Lung (tissue), 12 donors: Measurements from ENCODE around the gene PAX2. TPM values are rescaled to one million over a fixed set of nuclear protein-coding genes. Genes with fewer than 3 reads are reported as not detected.
A peak's percentile ranks its signal among the peaks of the same experiment; 100 is the strongest.

ENCODE experiments used
- ATAC-seq: fragments of 200-7000 bp; cut with Tn5 transposase; one replicate; pipeline ENCODE4 v1.9.1; 2020; ENCODE audit warnings: moderate number of reproducible peaks; ENCODE audit not compliant: insufficient read depth, low FRiP score
- DNase-seq, 3 donors: peaks; one replicate each; pipeline ENCODE4 v3.0.0-alpha.2; 2013 to 2017
- H3K27ac ChIP-seq, 2 donors: one replicate each; pipeline ENCODE4 v1.5.1; 2013; ENCODE audit warnings: mild to moderate bottlenecking in 2 of 2, moderate library complexity in 2 of 2, control low read depth in 1 of 2, inconsistent platforms in 1 of 2, low read depth in 1 of 2, low read length in 1 of 2
- H3K27me3 ChIP-seq, 3 donors: one replicate each; pipeline ENCODE4 v1.5.1; 2013; ENCODE audit warnings: low read length in 2 of 3; ENCODE audit not compliant: control insufficient read depth in 3 of 3, insufficient read depth in 3 of 3
- H3K36me3 ChIP-seq, 4 donors: one replicate each; pipeline ENCODE4 v1.5.1; 2013; ENCODE audit warnings: low read length in 4 of 4, mild to moderate bottlenecking in 1 of 4, moderate library complexity in 1 of 4; ENCODE audit not compliant: control insufficient read depth in 4 of 4, insufficient read depth in 4 of 4
- H3K4me1 ChIP-seq, 5 donors: one replicate each; pipeline ENCODE4 v1.5.1; 2013; ENCODE audit warnings: low read length in 5 of 5, mild to moderate bottlenecking in 2 of 5, moderate library complexity in 1 of 5; ENCODE audit not compliant: control insufficient read depth in 5 of 5, insufficient read depth in 5 of 5
- H3K4me3 ChIP-seq: one replicate; pipeline ENCODE4 v1.5.1; 2013; ENCODE audit warnings: mild to moderate bottlenecking, control low read depth, moderate library complexity
- H3K9ac ChIP-seq, 2 donors: one replicate each; pipeline ENCODE4 v1.5.1; 2013; ENCODE audit warnings: low read length in 2 of 2, control low read depth in 1 of 2; ENCODE audit not compliant: insufficient read depth in 1 of 2
- H3K9me3 ChIP-seq, 4 donors: one replicate each; pipeline ENCODE4 v1.5.1; 2013; ENCODE audit warnings: low read length in 3 of 4, mild to moderate bottlenecking in 1 of 4, moderate library complexity in 1 of 4; ENCODE audit not compliant: control insufficient read depth in 4 of 4, insufficient read depth in 3 of 4
- WGBS, 2 donors: extraction: QIAGEN DNeasy Blood & Tissue Kit; methylation state at CpG; one replicate each; pipeline ENCODE4 v1.1.7; 2013; 5-methylcytosine and 5-hydroxymethylcytosine counted together
- polyA plus RNA-seq, 2 donors: library from polyadenylated mRNA; stranded (reverse); fragments of 200-250 nt; gene quantifications; one replicate each; pipeline ENCODE4 v1.2.1, GENCODE V29; 2013
- total RNA-seq, 2 donors: library from RNA; depleted of rRNA in 1 of 2; stranded (reverse); fragments of >200 nt in 1 of 2; gene quantifications; one replicate each; pipeline ENCODE4 v1.2.1, GENCODE V29; 2014 to 2021
- TF ChIP-seq, protein P1 (sequence below): IDR thresholded peaks from 2 replicates; pipeline ENCODE4 v1.5.1; 2012; ENCODE audit warnings: mild to moderate bottlenecking; ENCODE audit errors: control extremely low read depth, extremely low read depth
- donor health status: control.
- donor health status: control.
- donor health status: Bipolar disorder and iron deficiency.
- donor health status: healthy.
- donor health status: DM: yes; HTN: yes; CAD: no.

The PAX2 gene
- total and polyA plus RNA-seq, 4 donors, result not detected

DNA sequence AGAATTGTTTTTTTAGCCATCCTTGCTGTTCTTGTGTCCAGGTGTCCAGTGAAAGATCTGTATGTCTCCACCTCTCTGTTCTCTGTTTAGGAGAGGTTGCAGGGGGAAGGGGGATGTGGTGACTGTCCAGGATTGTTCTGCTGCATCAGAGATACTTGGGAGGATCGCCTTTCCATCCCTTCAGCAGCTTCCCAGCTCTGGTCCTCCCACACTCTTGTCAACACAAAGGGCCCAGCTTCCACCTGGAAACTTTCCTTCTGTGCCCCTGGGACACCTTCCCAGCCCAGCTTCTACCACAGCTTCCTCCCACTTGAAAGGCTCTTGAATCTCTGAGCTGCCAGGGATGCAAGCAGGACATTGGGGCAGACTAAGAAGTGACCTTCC is 85.3 kb downstream of the PAX2 start:
- TF ChIP-seq, protein P1, sequence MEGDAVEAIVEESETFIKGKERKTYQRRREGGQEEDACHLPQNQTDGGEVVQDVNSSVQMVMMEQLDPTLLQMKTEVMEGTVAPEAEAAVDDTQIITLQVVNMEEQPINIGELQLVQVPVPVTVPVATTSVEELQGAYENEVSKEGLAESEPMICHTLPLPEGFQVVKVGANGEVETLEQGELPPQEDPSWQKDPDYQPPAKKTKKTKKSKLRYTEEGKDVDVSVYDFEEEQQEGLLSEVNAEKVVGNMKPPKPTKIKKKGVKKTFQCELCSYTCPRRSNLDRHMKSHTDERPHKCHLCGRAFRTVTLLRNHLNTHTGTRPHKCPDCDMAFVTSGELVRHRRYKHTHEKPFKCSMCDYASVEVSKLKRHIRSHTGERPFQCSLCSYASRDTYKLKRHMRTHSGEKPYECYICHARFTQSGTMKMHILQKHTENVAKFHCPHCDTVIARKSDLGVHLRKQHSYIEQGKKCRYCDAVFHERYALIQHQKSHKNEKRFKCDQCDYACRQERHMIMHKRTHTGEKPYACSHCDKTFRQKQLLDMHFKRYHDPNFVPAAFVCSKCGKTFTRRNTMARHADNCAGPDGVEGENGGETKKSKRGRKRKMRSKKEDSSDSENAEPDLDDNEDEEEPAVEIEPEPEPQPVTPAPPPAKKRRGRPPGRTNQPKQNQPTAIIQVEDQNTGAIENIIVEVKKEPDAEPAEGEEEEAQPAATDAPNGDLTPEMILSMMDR, result no peak
- DNase-seq, result no peak
- 9 to 11% methylated on average over 1 of the region's 1 CpG for WGBS, 2 donors
- Histone ChIP-seq H3K9me3 (peaks cover 0 to 6% (median 0%) of the 10 kb centered on the region in 4 donors), H3K4me1 (peaks cover 0 to 25% (median 19%) of the 10 kb centered on the region in 5 donors), H3K4me3 (no peak overlapping the region), H3K27me3 (peaks cover 20 to 91% (median 64%) of the 10 kb centered on the region in 3 donors), H3K27ac (no peak overlapping the region), H3K36me3 (no peaks in the 10 kb centered on the region), H3K9ac (no peak overlapping the region)
- no peak for ATAC-seq

DNA sequence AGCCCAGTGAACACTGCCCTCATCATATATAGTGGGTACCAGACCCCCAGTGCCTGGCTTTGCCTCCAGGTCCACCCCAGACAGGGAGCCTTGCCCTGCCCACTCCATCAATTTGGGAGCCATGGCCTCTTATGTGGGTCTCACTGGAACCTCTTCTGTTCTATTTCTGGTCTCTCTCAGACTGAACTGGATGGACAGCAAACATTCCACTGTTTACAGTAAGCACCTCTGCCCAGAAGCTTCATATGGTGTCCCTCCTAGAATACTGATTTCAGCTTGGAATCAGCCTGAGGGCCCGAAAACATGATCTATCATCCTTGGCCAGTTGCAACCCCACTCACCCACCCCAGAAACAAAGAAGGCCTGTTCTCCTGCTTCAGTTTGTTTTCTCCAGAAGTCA is 86.4 kb downstream of the PAX2 start:
- ATAC-seq, result no peak
- no peak for DNase-seq
- 79 to 80% methylated on average over 1 of the region's 1 CpG for WGBS, 2 donors
- TF ChIP-seq, protein P1, result no peak
- no peaks in the 10 kb centered on the region for H3K36me3 ChIP-seq
- H3K9me3 ChIP-seq, result peaks cover 0 to 9% (median 0%) of the 10 kb centered on the region in 4 donors
- peaks cover 0 to 23% (median 19%) of the 10 kb centered on the region in 5 donors for H3K4me1 ChIP-seq
- H3K27ac ChIP-seq, result no peak overlapping the region
- H3K4me3 ChIP-seq, result no peak overlapping the region
- H3K9ac ChIP-seq, result no peak overlapping the region
- H3K27me3 ChIP-seq, result peaks cover 22 to 85% (median 59%) of the 10 kb centered on the region in 3 donors

DNA sequence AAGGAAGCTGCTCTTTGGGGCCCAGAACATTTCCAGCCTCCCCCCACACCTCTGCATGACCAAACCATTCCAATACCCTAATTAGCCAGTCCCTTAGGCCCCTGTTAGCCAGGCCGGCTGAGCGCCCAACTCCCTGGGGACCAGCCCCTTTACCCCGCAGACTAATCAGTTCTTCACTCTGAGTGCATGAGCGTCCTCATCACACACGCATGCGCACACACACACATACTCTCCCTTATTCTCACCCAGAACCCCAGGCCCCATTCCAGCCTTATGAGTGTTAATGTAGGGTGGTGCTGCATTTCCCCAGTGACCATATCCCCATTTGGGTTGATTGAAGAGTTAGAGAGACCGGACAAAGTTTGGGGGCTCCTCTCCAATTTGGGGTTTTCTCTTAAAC is 90.4 kb downstream of the PAX2 start:
- no peaks in the 10 kb centered on the region for H3K4me1 ChIP-seq
- H3K27ac ChIP-seq, result no peak overlapping the region
- no peak overlapping the region for H3K9ac ChIP-seq
- no peak overlapping the region for H3K4me3 ChIP-seq
- ATAC-seq (no peak), DNase-seq (no peak)
- TF ChIP-seq, protein P1, result no peak
- H3K36me3 ChIP-seq, result no peaks in the 10 kb centered on the region
- H3K27me3 ChIP-seq, result peaks cover 16 to 69% (median 37%) of the 10 kb centered on the region in 3 donors
- peaks cover 0 to 5% (median 0%) of the 10 kb centered on the region in 4 donors for H3K9me3 ChIP-seq
- 83% methylated on average over 7 of the region's 7 CpGs for WGBS, 2 donors

DNA sequence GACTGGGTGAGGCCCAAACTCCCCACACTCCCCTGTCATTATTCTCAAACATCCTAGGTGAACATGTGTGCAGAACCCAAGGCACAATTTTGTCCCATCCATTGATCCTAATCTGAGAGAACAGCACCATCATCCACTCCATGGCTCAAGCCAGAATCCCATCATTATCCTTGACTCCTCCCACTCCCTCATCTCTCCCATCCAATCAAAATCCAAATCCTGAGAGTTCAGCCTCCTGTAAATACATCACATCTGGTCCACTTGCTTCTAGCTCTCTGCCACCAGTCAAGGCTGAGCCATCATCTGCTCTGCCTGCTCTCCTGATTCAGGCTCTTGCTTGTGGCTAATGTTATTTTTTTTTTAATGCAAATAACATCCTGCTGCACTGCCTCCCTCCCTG is 91.5 kb downstream of the PAX2 start:
- Histone ChIP-seq H3K36me3 (no peaks in the 10 kb centered on the region), H3K27ac (no peak overlapping the region), H3K4me3 (peak overlapping the region; percentile 1), H3K4me1 (no peaks in the 10 kb centered on the region), H3K27me3 (peaks cover 8 to 58% (median 26%) of the 10 kb centered on the region in 3 donors), H3K9me3 (peaks cover 0 to 3% (median 1%) of the 10 kb centered on the region in 4 donors), H3K9ac (no peak overlapping the region)
- TF ChIP-seq, protein P1, result no peak
- ATAC-seq (no peak), DNase-seq (no peak)
